Measurements from ENCODE around the gene HAUS7.

GRCh38 chrX:153494541-153495361 lies 24.4 kb upstream of the HAUS7 start, which contains the start of gene BGN:
- no peak for TF ChIP-seq CTCF (IDR thresholded peaks at IDR 0.05)
- no peak for TF ChIP-seq POLR2A (IDR thresholded peaks at IDR 0.05; ENCODE audit: low read length)
- TF ChIP-seq NR3C1 (IDR thresholded peaks at IDR 0.05) = no peak
- TF ChIP-seq PHF8 (IDR thresholded peaks at IDR 0.05; ENCODE audit: borderline replicate concordance, low read depth) = no peak
- TF ChIP-seq GATA3 (IDR thresholded peaks at IDR 0.05; ENCODE audit: borderline replicate concordance) = no peak
- no peak for TF ChIP-seq JUNB (IDR thresholded peaks at IDR 0.05)
- no peak for TF ChIP-seq POLR2AphosphoS2 (conservative IDR thresholded peaks at IDR 0.05; ENCODE audit: low read length)
- no peak for TF ChIP-seq NFE2L2 (conservative IDR thresholded peaks at IDR 0.05; ENCODE audit: low read length)
- no peak for TF ChIP-seq RNF2 (IDR thresholded peaks at IDR 0.05; ENCODE audit: borderline replicate concordance, low read depth)
- no peak for TF ChIP-seq REST (IDR thresholded peaks at IDR 0.05)
- TF ChIP-seq ZFP36 (IDR thresholded peaks at IDR 0.05; ENCODE audit: borderline replicate concordance, partially characterized antibody) = no peak
- TF ChIP-seq BHLHE40 (IDR thresholded peaks at IDR 0.05; ENCODE audit: low read depth, low read length) = no peak
- no peak for TF ChIP-seq ZNF302 (CRISPR knock-in tag; IDR thresholded peaks at IDR 0.05)
- TF ChIP-seq CHD2 (IDR thresholded peaks at IDR 0.05; ENCODE audit: low read length, partially characterized antibody) = no peak

Measured in A549 (cell line).